Neural cell (in vitro differentiated cells): Measurements from ENCODE around the gene HACD2.

Experiments
- CTCF ChIP-seq: fragments of 450-650 bp; IDR thresholded peaks from 2 replicates; pipeline ENCODE4 v1.5.1; 2014; ENCODE audit warnings: antibody characterized with exemption, mild to moderate bottlenecking, moderate library complexity; ENCODE audit not compliant: poor library complexity, severe bottlenecking
- EP300 ChIP-seq: fragments of 450-650 bp; conservative IDR thresholded peaks from 2 replicates; pipeline ENCODE4 v1.6.1; 2014; ENCODE audit warnings: antibody characterized with exemption, mild to moderate bottlenecking, moderate library complexity; ENCODE audit not compliant: poor library complexity, severe bottlenecking
- EZH2 ChIP-seq: fragments of 200-600, 300-800 bp; shearing (Covaris generic), sonication (generic); IDR thresholded peaks from 2 replicates; pipeline ENCODE4 v1.6.1; 2014; ENCODE audit warnings: antibody characterized with exemption, low read length, borderline replicate concordance, mild to moderate bottlenecking; ENCODE audit not compliant: insufficient read depth, poor library complexity, severe bottlenecking
- POLR2AphosphoS5 ChIP-seq: IDR thresholded peaks from 2 replicates; pipeline ENCODE4 v1.6.1; 2012
- RAD21 ChIP-seq: fragments of 450-650 bp; conservative IDR thresholded peaks from 2 replicates; pipeline ENCODE4 v1.6.1; 2014; ENCODE audit warnings: antibody characterized with exemption, mild to moderate bottlenecking, moderate library complexity
- REST ChIP-seq: IDR thresholded peaks from 2 replicates; pipeline ENCODE4 v1.6.1; 2012; ENCODE audit warnings: borderline replicate concordance
- SMC3 ChIP-seq: fragments of 450-650 bp; conservative IDR thresholded peaks from 2 replicates; pipeline ENCODE4 v1.6.1; 2014; ENCODE audit warnings: antibody characterized with exemption, mild to moderate bottlenecking, moderate library complexity; ENCODE audit not compliant: poor library complexity
- TAF1 ChIP-seq: IDR thresholded peaks from 2 replicates; pipeline ENCODE4 v1.6.1; 2012; ENCODE audit warnings: low read depth

- TF ChIP-seq POLR2AphosphoS5: no peak
- no peak for TF ChIP-seq CTCF
- no peak for TF ChIP-seq TAF1
- TF ChIP-seq SMC3: no peak
- no peak for TF ChIP-seq REST
- no peak for TF ChIP-seq RAD21
- no peak for TF ChIP-seq EP300
- no peak for TF ChIP-seq EZH2
Observed at GRCh38 chr3:123546133-123546755, 38.6 kb downstream of the HACD2 start.
